Trophoblast cell (in vitro differentiated cells and primary cell): Measurements from ENCODE around the gene IGSF9B.

ENCODE experiments used
- DNase-seq, 2 donors: peaks; one replicate each; pipeline ENCODE4 v3.0.0-alpha.2; 2016
- H2AFZ ChIP-seq: 2 replicates; pipeline ENCODE4 v1.6.1; 2013; ENCODE audit warnings: low read length, moderate library complexity, mild to moderate bottlenecking; ENCODE audit not compliant: insufficient read depth, poor library complexity
- H2AK5ac ChIP-seq: 2 replicates; pipeline ENCODE4 v1.6.1; 2013; ENCODE audit warnings: mild to moderate bottlenecking, low read length
- H2BK120ac ChIP-seq: 2 replicates; pipeline ENCODE4 v1.6.1; 2013; ENCODE audit warnings: low read length, mild to moderate bottlenecking, moderate library complexity; ENCODE audit not compliant: insufficient read depth, poor library complexity
- H2BK12ac ChIP-seq: 2 replicates; pipeline ENCODE4 v1.6.1; 2013; ENCODE audit warnings: mild to moderate bottlenecking, low read length, moderate library complexity
- H2BK5ac ChIP-seq: 2 replicates; pipeline ENCODE4 v1.6.1; 2013; ENCODE audit warnings: low read length, low read depth, moderate library complexity, mild to moderate bottlenecking; ENCODE audit not compliant: poor library complexity
- H3K14ac ChIP-seq: 2 replicates; pipeline ENCODE4 v1.6.1; 2013; ENCODE audit warnings: mild to moderate bottlenecking, low read length
- H3K18ac ChIP-seq: 2 replicates; pipeline ENCODE4 v1.6.1; 2013; ENCODE audit warnings: mild to moderate bottlenecking, low read length
- H3K23ac ChIP-seq: 2 replicates; pipeline ENCODE4 v1.6.1; 2013; ENCODE audit warnings: low read length
- H3K27ac ChIP-seq: 2 replicates; pipeline ENCODE4 v1.5.1; 2013; ENCODE audit warnings: low read depth, mild to moderate bottlenecking, inconsistent platforms, low read length, moderate library complexity
- H3K27me3 ChIP-seq: 2 replicates; pipeline ENCODE4 v1.6.1; 2013; ENCODE audit warnings: inconsistent platforms, mild to moderate bottlenecking, low read length, moderate library complexity; ENCODE audit not compliant: insufficient read depth
- H3K36me3 ChIP-seq, 2 experiments: 1 replicate in 1 of 2; 2 replicates in 1 of 2; pipeline ENCODE4 v1.6.1; 2013; ENCODE audit warnings: low read length in 2 of 2, mild to moderate bottlenecking in 2 of 2, moderate library complexity in 1 of 2; ENCODE audit not compliant: insufficient read depth in 2 of 2, control insufficient read depth in 1 of 2
- H3K4ac ChIP-seq: 2 replicates; pipeline ENCODE4 v1.6.1; 2013; ENCODE audit warnings: low read depth, mild to moderate bottlenecking, low read length, moderate library complexity
- H3K4me1 ChIP-seq, 2 experiments: 1 replicate in 1 of 2; 2 replicates in 1 of 2; pipeline ENCODE4 v1.6.1; 2013; ENCODE audit warnings: low read length in 2 of 2, mild to moderate bottlenecking in 2 of 2, moderate library complexity in 1 of 2; ENCODE audit not compliant: insufficient read depth in 2 of 2, control insufficient read depth in 1 of 2
- H3K4me2 ChIP-seq: 2 replicates; pipeline ENCODE4 v1.6.1; 2013; ENCODE audit warnings: inconsistent platforms, mild to moderate bottlenecking, low read length, moderate library complexity
- H3K4me3 ChIP-seq: 2 replicates; pipeline ENCODE4 v1.5.1; 2013; ENCODE audit warnings: mild to moderate bottlenecking, low read depth, low read length, inconsistent platforms
- H3K79me1 ChIP-seq: one replicate; pipeline ENCODE4 v1.6.1; 2013; ENCODE audit warnings: low read length
- H3K79me2 ChIP-seq: 2 replicates; pipeline ENCODE4 v1.6.1; 2013; ENCODE audit warnings: low read length, mild to moderate bottlenecking; ENCODE audit not compliant: control insufficient read depth, insufficient read depth, poor library complexity
- H3K9ac ChIP-seq: 2 replicates; pipeline ENCODE4 v1.6.1; 2013; ENCODE audit warnings: mild to moderate bottlenecking, low read length
- H3K9me3 ChIP-seq: 2 replicates; pipeline ENCODE4 v1.6.1; 2013; ENCODE audit warnings: low read depth, mild to moderate bottlenecking, control low read depth, inconsistent platforms, low read length; ENCODE audit not compliant: insufficient read depth
- H4K12ac ChIP-seq: 2 replicates; pipeline ENCODE4 v1.6.1; 2013; ENCODE audit warnings: low read depth, mild to moderate bottlenecking, low read length, moderate library complexity
- H4K8ac ChIP-seq: 2 replicates; pipeline ENCODE4 v1.6.1; 2013; ENCODE audit warnings: low read depth, mild to moderate bottlenecking, low read length, moderate library complexity
- H4K91ac ChIP-seq: one replicate; pipeline ENCODE4 v1.6.1; 2013; ENCODE audit warnings: low read depth, mild to moderate bottlenecking, low read length, moderate library complexity
- WGBS: extraction: QIAGEN DNeasy Blood & Tissue Kit; methylation state at CpG from one replicate; pipeline ENCODE4 v1.1.7; 2013; ENCODE audit warnings: missing lambda C conversion rate; ENCODE audit not compliant: insufficient read length, insufficient coverage; ENCODE audit errors: extremely low coverage; 5-methylcytosine and 5-hydroxymethylcytosine counted together

Gene IGSF9B

DNA sequence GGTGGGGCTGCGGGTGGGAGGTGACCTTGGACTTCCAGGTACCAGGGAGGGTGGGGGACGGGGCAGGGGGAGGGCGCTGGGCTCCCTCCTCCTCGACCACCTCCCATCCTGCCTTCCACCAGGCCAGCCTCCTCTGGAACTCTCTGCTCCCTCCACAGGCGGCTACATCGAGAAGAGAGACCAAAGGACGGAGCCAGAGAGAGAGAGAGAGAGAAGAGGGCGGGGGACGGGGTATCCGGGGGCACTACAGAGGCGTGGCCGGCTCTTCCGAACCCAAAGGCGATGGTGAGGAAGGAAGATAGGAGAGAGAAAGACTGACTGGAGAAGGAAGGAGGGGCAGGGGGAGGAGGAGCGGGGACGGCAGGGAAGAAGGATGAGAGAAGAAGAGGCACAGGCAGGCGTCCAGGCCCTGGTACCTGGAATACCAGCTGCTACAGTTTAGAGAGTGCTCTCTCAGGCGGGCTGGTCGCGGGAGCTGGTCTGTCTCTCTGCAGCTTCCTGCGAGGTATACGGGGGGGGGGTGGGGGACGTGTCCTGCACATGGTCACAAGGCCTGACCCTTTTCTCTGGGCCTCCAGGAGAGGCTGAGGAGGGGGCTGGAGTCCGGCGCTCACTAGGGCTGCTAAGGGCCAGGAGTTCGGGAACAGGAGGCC lies 38.0 kb downstream of the IGSF9B start:
- Histone ChIP-seq H2BK5ac (no peak overlapping the region), H3K4me1 (peaks cover 0 to 2% of the 10 kb centered on the region in 2 experiments), H3K27ac (no peak overlapping the region), H3K4me2 (peak overlapping the region; percentile 41), H4K12ac (no peak overlapping the region), H3K4ac (no peak overlapping the region), H3K23ac (no peak overlapping the region), H3K9ac (no peak overlapping the region), H3K4me3 (no peak overlapping the region), H3K14ac (no peak overlapping the region), H3K79me1 (no peaks in the 10 kb centered on the region), H2AK5ac (no peak overlapping the region), H2AFZ (no peak overlapping the region), H3K18ac (no peak overlapping the region), H4K91ac (no peak overlapping the region), H2BK12ac (no peak overlapping the region), H4K8ac (no peak overlapping the region), H3K36me3 (no peaks in the 10 kb centered on the region), H2BK120ac (no peak overlapping the region), H3K79me2 (no peaks in the 10 kb centered on the region), H3K27me3 (no peaks in the 10 kb centered on the region), H3K9me3 (no peaks in the 10 kb centered on the region)
- no CpG with 5 or more reads among the region's 26 CpGs for WGBS
- no peak for DNase-seq

- no peaks in the 10 kb centered on the region for H3K9me3 ChIP-seq
- H2AK5ac ChIP-seq, result no peak overlapping the region
- H3K27ac ChIP-seq, result no peak overlapping the region
- no peak overlapping the region for H4K8ac ChIP-seq
- peaks cover 0 to 2% of the 10 kb centered on the region in 2 experiments for H3K4me1 ChIP-seq
- no peak overlapping the region for H2BK12ac ChIP-seq
- H3K23ac ChIP-seq, result no peak overlapping the region
- no peak overlapping the region for H2BK5ac ChIP-seq
- H3K18ac ChIP-seq, result no peak overlapping the region
- no peaks in the 10 kb centered on the region for H3K79me2 ChIP-seq
- H2AFZ ChIP-seq, result no peak overlapping the region
- no peak overlapping the region for H4K12ac ChIP-seq
- H3K4ac ChIP-seq, result no peak overlapping the region
- no peak overlapping the region for H3K9ac ChIP-seq
- H3K79me1 ChIP-seq, result no peaks in the 10 kb centered on the region
- H3K14ac ChIP-seq, result no peak overlapping the region
- peak overlapping the region; percentile 41 for H3K4me2 ChIP-seq
- no peaks in the 10 kb centered on the region for H3K27me3 ChIP-seq
- no CpG with 5 or more reads among the region's 52 CpGs for WGBS
- no peak overlapping the region for H4K91ac ChIP-seq
- H3K36me3 ChIP-seq, result no peaks in the 10 kb centered on the region
- no peak overlapping the region for H3K4me3 ChIP-seq
- no peak overlapping the region for H2BK120ac ChIP-seq
- no peak for DNase-seq
Observed at GRCh38 chr11:133917921-133918607, 38.7 kb downstream of the IGSF9B start.

DNA sequence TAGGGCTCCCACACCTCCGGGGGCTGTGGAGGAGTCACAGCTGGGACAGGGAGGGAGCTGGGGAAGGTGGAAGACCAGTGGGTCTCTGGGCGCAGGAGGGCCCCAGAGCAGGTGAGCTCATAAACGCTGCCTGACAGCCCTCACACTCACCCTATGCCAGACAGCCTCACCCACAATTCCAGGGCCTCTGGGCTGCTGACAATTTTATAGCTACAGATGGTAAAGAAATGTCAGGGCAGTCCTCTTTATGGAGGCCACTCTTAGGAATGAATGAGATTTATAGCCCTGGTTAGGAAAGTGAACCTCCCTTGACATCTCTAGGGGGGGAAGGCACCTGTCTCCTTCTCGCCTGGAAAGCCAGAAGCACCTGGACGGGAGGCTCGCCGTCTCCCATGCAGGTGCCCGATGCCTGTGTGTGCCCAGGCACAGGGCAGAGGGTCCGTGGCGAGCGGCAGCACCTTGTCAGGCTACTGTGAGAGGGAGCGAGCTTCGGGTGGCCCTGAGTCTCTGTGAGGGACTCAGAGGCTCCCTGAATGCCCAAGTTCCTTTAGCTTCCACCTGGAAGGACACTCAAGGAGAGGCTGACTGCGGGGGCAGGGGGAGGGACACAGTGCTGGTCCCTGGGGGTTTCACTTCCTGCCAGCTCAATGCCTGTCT lies 39.9 kb downstream of the IGSF9B start:
- H3K4me1 ChIP-seq, result peaks cover 0 to 2% of the 10 kb centered on the region in 2 experiments
- H3K79me1 ChIP-seq, result no peaks in the 10 kb centered on the region
- WGBS, result no CpG with 5 or more reads among the region's 14 CpGs
- H2BK5ac ChIP-seq, result no peak overlapping the region
- H3K79me2 ChIP-seq, result no peaks in the 10 kb centered on the region
- no peak overlapping the region for H3K23ac ChIP-seq
- no peaks in the 10 kb centered on the region for H3K36me3 ChIP-seq
- no peaks in the 10 kb centered on the region for H3K9me3 ChIP-seq
- H3K27ac ChIP-seq, result no peak overlapping the region
- no peak overlapping the region for H4K12ac ChIP-seq
- H3K4me3 ChIP-seq, result no peak overlapping the region
- no peak for DNase-seq
- no peak overlapping the region for H3K9ac ChIP-seq
- H2AK5ac ChIP-seq, result no peak overlapping the region
- no peak overlapping the region for H4K8ac ChIP-seq
- H3K4ac ChIP-seq, result no peak overlapping the region
- no peak overlapping the region for H2AFZ ChIP-seq
- no peak overlapping the region for H2BK12ac ChIP-seq
- no peak overlapping the region for H4K91ac ChIP-seq
- no peak overlapping the region for H3K14ac ChIP-seq
- H3K4me2 ChIP-seq, result no peak overlapping the region
- no peak overlapping the region for H2BK120ac ChIP-seq
- no peaks in the 10 kb centered on the region for H3K27me3 ChIP-seq
- H3K18ac ChIP-seq, result no peak overlapping the region

DNA sequence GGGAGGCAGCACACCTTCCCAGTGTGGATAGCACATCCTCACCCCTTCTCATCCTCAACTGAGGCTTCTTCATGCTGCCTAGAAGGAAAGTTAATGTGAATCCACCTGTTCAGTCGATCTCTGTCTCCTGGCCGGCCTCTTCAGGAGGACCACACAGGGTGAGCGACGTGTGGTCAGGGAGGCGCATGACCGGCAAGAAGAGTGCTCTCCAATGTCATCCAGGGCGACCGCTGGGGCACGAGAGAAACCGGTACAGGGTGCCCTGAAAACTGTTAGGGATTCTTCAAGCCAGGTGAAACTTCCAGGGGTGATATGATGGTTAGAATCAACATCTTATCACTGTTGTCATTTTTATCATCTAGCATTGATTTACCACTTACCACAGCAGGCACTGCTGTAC lies 43.0 kb downstream of the IGSF9B start:
- no peak overlapping the region for H4K8ac ChIP-seq

More for the DNA sequence above, 43.0 kb downstream of the IGSF9B start:
- Histone ChIP-seq H3K4ac (no peak overlapping the region), H3K27me3 (no peaks in the 10 kb centered on the region), H2BK12ac (no peak overlapping the region), H3K4me2 (no peak overlapping the region), H3K23ac (no peak overlapping the region), H3K14ac (no peak overlapping the region), H3K4me1 (peaks cover 0 to 2% of the 10 kb centered on the region in 2 experiments), H2AFZ (no peak overlapping the region), H3K18ac (no peak overlapping the region), H2AK5ac (no peak overlapping the region), H3K27ac (no peak overlapping the region), H3K79me2 (no peaks in the 10 kb centered on the region), H4K12ac (no peak overlapping the region), H2BK120ac (no peak overlapping the region), H3K9ac (no peak overlapping the region), H4K91ac (no peak overlapping the region), H3K79me1 (no peaks in the 10 kb centered on the region), H2BK5ac (no peak overlapping the region), H3K9me3 (no peaks in the 10 kb centered on the region), H3K4me3 (no peak overlapping the region), H3K36me3 (no peaks in the 10 kb centered on the region)
- no CpG with 5 or more reads among the region's 10 CpGs for WGBS
- DNase-seq, result no peak
